ENCODE data around the gene CPEB1.

- no peak for TF ChIP-seq CTCF (IDR thresholded peaks at IDR 0.05; ENCODE audit: insufficient read depth, low read depth, low read length)
- no peak for TF ChIP-seq EZH2 (IDR thresholded peaks at IDR 0.05; ENCODE audit: insufficient read depth, low read length)
Measured at GRCh38 chr15:82674873-82675272, 27.7 kb upstream of the CPEB1 start.
